Endothelial cell of umbilical vein (primary cell): ENCODE results near the gene OXSR1. TPM values are rescaled to one million over a fixed set of nuclear protein-coding genes. Genes with fewer than 3 reads are reported as not detected.

ENCODE experiments used
- BruUV-seq: library from RNA; stranded (reverse); fragments of 400-500 nt; replicated peaks from 2 replicates; lab custom pipeline; 2021; lab: Mats Ljungman, UMichigan
- CTCF ChIA-PET: fragments of 300-600, 350-600 bp; sonication (Branson Sonifier 250); formaldehyde crosslinking; loops from one replicate; lab custom pipeline; 2021; ENCODE audit warnings: antibody characterized with exemption, inconsistent platforms; lab: Charles Lee
- POLR2A ChIA-PET: fragments of 300-600, 350-600 bp; sonication (Branson Sonifier 250); formaldehyde crosslinking; loops from one replicate; lab custom pipeline; 2021; ENCODE audit warnings: antibody characterized with exemption, inconsistent platforms; lab: Charles Lee
- DNase-seq: peaks from one replicate; pipeline ENCODE4 v3.0.0-alpha.2; 2011; ENCODE audit warnings: low read depth, low spot score
- FAIRE-seq: peaks from 2 replicates; lab custom pipeline; 2011; peaks lifted over from hg19 to GRCh38; lab: Jason Lieb, UNC
- H2AFZ ChIP-seq: 2 replicates; pipeline ENCODE4 v1.6.0; 2012; ENCODE audit warnings: low read depth, low read length, control low read depth, inconsistent platforms
- H3K27ac ChIP-seq: 2 replicates; pipeline ENCODE4 v1.5.1; 2011; ENCODE audit warnings: low read depth, mild to moderate bottlenecking, control low read depth, low read length, moderate library complexity; ENCODE audit not compliant: insufficient read depth
- H3K27me3 ChIP-seq, 2 experiments: 2 replicates each; pipeline versions ENCODE4 v1.6.0 to v1.6.1; 2011; ENCODE audit warnings: low read length in 2 of 2, mixed read lengths in 1 of 2; ENCODE audit not compliant: control insufficient read depth in 2 of 2, insufficient read depth in 2 of 2
- H3K36me3 ChIP-seq, 2 experiments: 2 replicates in 1 of 2; 3 replicates in 1 of 2; pipeline ENCODE4 v1.5.1; 2011; ENCODE audit warnings: low read length in 2 of 2, mild to moderate bottlenecking in 1 of 2, moderate library complexity in 1 of 2; ENCODE audit not compliant: control insufficient read depth in 2 of 2, insufficient read depth in 2 of 2; ENCODE audit errors: extremely low read depth in 1 of 2
- H3K4me1 ChIP-seq: 3 replicates; pipeline ENCODE4 v1.5.1; 2011; ENCODE audit warnings: mild to moderate bottlenecking, low read length; ENCODE audit not compliant: control insufficient read depth, insufficient read depth; ENCODE audit errors: extremely low read depth
- H3K4me2 ChIP-seq: 2 replicates; pipeline ENCODE4 v1.6.1; 2011; ENCODE audit warnings: low read length, control low read depth, mixed read lengths; ENCODE audit not compliant: insufficient read depth
- H3K4me3 ChIP-seq, 3 experiments: fragments of 200-600 bp in 1 of 3; sonication (generic), shearing (Covaris generic) in 1 of 3; replicated peaks in 1 of 3; 2 replicates each; pipeline ENCODE4 v1.5.1; 2011 to 2016; ENCODE audit warnings: control low read depth in 3 of 3, low read length in 3 of 3, mild to moderate bottlenecking in 2 of 3, inconsistent platforms in 1 of 3, low read depth in 1 of 3, moderate library complexity in 1 of 3; ENCODE audit not compliant: insufficient read depth in 1 of 3
- H3K79me2 ChIP-seq: 2 replicates; pipeline ENCODE4 v1.6.0; 2012; ENCODE audit warnings: low read length, inconsistent platforms; ENCODE audit not compliant: control insufficient read depth, insufficient read depth
- H3K9ac ChIP-seq: replicated peaks from 2 replicates; pipeline ENCODE3; 2011; ENCODE audit warnings: low read length, control low read depth; ENCODE audit not compliant: insufficient read depth; ENCODE audit errors: extremely low read depth
- H3K9me1 ChIP-seq: replicated peaks from 3 replicates; pipeline ENCODE4 v1.6.0; 2011; ENCODE audit warnings: mild to moderate bottlenecking, low read length; ENCODE audit not compliant: control insufficient read depth, insufficient read depth; ENCODE audit errors: extremely low read depth
- H3K9me3 ChIP-seq: replicated peaks from 2 replicates; pipeline ENCODE4 v1.5.1; 2012; ENCODE audit warnings: low read length, inconsistent platforms; ENCODE audit not compliant: control insufficient read depth, insufficient read depth
- H4K20me1 ChIP-seq: replicated peaks from 2 replicates; pipeline ENCODE3; 2011; ENCODE audit warnings: mild to moderate bottlenecking, low read length; ENCODE audit not compliant: control insufficient read depth, insufficient read depth; ENCODE audit errors: extremely low read depth
- CTCF ChIP-seq, 2 donors: IDR thresholded peaks; 1 replicate in 1 of 2; 2 replicates in 1 of 2; pipeline ENCODE4 v1.5.1; 2011; ENCODE audit warnings: low read length in 2 of 2, mild to moderate bottlenecking in 2 of 2, moderate library complexity in 2 of 2, control low read depth in 1 of 2, inconsistent platforms in 1 of 2, low read depth in 1 of 2; ENCODE audit not compliant: insufficient read depth in 1 of 2; ENCODE audit errors: extremely low read depth in 1 of 2
- EZH2 ChIP-seq: IDR thresholded peaks from 2 replicates; pipeline ENCODE4 v1.6.1; 2012; ENCODE audit warnings: borderline replicate concordance, low read depth, mild to moderate bottlenecking, moderate library complexity, low read length, inconsistent platforms; ENCODE audit not compliant: severe bottlenecking
- GATA2 ChIP-seq: IDR thresholded peaks from 2 replicates; pipeline ENCODE4 v1.7.0; 2011; ENCODE audit warnings: low read depth, mild to moderate bottlenecking, moderate library complexity, mixed read lengths, low read length; ENCODE audit not compliant: insufficient read length, insufficient read depth
- MAX ChIP-seq: IDR thresholded peaks from 2 replicates; pipeline ENCODE4 v1.6.1; 2011; ENCODE audit not compliant: insufficient read depth, insufficient read length
- MYC ChIP-seq: IDR thresholded peaks from one replicate; pipeline ENCODE4 v1.6.1; 2011; ENCODE audit warnings: mild to moderate bottlenecking, low read depth, low read length
- POLR2A ChIP-seq: IDR thresholded peaks from 2 replicates; pipeline ENCODE4 v1.6.1; 2012; ENCODE audit warnings: low read depth, mild to moderate bottlenecking, control low read depth, low read length
- dilution Hi-C: fragments of 300-500 bp; cut with MboI; formaldehyde crosslinking; loops from one replicate; pipeline ENCODE4 v1.15.0; 2019; ENCODE audit warnings: low sequenced_read_pairs; ENCODE audit not compliant: extremely low pct_ligation_motif_present
- intact Hi-C: fragments of 100-400 bp; cut with micrococcal nuclease; formaldehyde crosslinking; loops from one replicate; pipeline ENCODE4 v1.10.0; 2022
- polyA plus RNA-seq, 4 experiments: library from polyadenylated mRNA; depleted of rRNA in 3 of 4; stranded (reverse) in 3 of 4; unstranded in 1 of 4; fragments of >200 nt; gene quantifications; 2 replicates each; pipeline versions ENCODE4 v1.2.1 to v1.2.3, GENCODE V29; 2011 to 2012; ENCODE audit warnings: missing spikeins in 1 of 4
- total RNA-seq: library from RNA; stranded (reverse); gene quantifications from 2 replicates; pipeline ENCODE4 v1.2.3, GENCODE V29; 2021

Gene OXSR1
- total and polyA plus RNA-seq, 2 donors (not counting 3 experiments of a cell fraction or from before 2014, with no cell fraction given), result 15.1 to 32.9 TPM

GRCh38 chr3:38115645-38116427 lies 49.5 kb upstream of the OXSR1 start:
- Histone ChIP-seq H3K4me2 (no peak overlapping the region), H3K27ac (no peak overlapping the region), H3K9me1 (no peaks in the 10 kb centered on the region), H3K4me1 (no peaks in the 10 kb centered on the region), H3K9me3 (no peaks in the 10 kb centered on the region), H3K27me3 (no peaks in the 10 kb centered on the region), H3K4me3 (no peak overlapping the region), H3K9ac (no peak overlapping the region), H3K79me2 (no peaks in the 10 kb centered on the region), H4K20me1 (no peaks in the 10 kb centered on the region), H2AFZ (no peak overlapping the region), H3K36me3 (no peaks in the 10 kb centered on the region)
- TF ChIP-seq POLR2A, result no peak
- TF ChIP-seq MYC, result no peak
- TF ChIP-seq EZH2, result no peak
- TF ChIP-seq MAX, result no peak
- TF ChIP-seq GATA2, result no peak
- no peak for TF ChIP-seq CTCF (IDR thresholded peaks at IDR 0.05; ENCODE audit: extremely low read depth in 1 of 2, insufficient read depth in 1 of 2, low read depth in 1 of 2, low read length in 2 of 2)
- dilution Hi-C loops, result no loop called here
- no peak for FAIRE-seq
- no TSS peak for BruUV-seq
- CTCF ChIA-PET, result interaction anchor here (0.8 to 4.8 kb wide), 6 partner anchors 9 to 364 kb away, joined by 3 to 52 read pairs (median 9); no protein-coding TSS in a partner anchor
- intact Hi-C loops, result loop anchor here (5.0 kb wide), 1 partner anchor 181 kb away; no protein-coding TSS in a partner anchor
- no peak for DNase-seq
- POLR2A ChIA-PET, result interaction anchor here (0.7 kb wide), 1 partner anchor 64 kb away, joined by 3 read pairs; no protein-coding TSS in a partner anchor
